Nephron (organoid): ENCODE results near the gene CALCB.

Experiments
- H3K27ac Mint-ChIP-seq, 3 experiments: 2 replicates each; pipeline ENCODE4 v1.8.0; 2020; ENCODE audit warnings: mixed read lengths in 3 of 3, mild to moderate bottlenecking in 2 of 3, moderate library complexity in 1 of 3
- H3K27me3 Mint-ChIP-seq: 2 replicates; pipeline ENCODE4 v1.8.0; 2021; ENCODE audit warnings: low read depth, mild to moderate bottlenecking, moderate library complexity, mixed read lengths
- H3K36me3 Mint-ChIP-seq: 2 replicates; pipeline ENCODE4 v1.8.0; 2020; ENCODE audit warnings: low read depth, mixed read lengths
- H3K4me1 Mint-ChIP-seq: 2 replicates; pipeline ENCODE4 v1.8.0; 2020; ENCODE audit warnings: mixed read lengths
- H3K4me3 Mint-ChIP-seq, 3 experiments: 2 replicates each; pipeline ENCODE4 v1.8.0; 2020; ENCODE audit warnings: mild to moderate bottlenecking in 3 of 3, mixed read lengths in 3 of 3, moderate library complexity in 2 of 3
- H3K9me3 Mint-ChIP-seq: 2 replicates; pipeline ENCODE4 v1.8.0; 2020; ENCODE audit warnings: mixed read lengths
- CTCF ChIP-seq, 3 experiments: fragments of 200-600 bp; sonication (generic); IDR thresholded peaks; one replicate each; pipeline ENCODE4 v1.5.0; 2021; ENCODE audit warnings: antibody characterized with exemption in 3 of 3; ENCODE audit not compliant: unreplicated experiment in 3 of 3

CALCB gene

DNA sequence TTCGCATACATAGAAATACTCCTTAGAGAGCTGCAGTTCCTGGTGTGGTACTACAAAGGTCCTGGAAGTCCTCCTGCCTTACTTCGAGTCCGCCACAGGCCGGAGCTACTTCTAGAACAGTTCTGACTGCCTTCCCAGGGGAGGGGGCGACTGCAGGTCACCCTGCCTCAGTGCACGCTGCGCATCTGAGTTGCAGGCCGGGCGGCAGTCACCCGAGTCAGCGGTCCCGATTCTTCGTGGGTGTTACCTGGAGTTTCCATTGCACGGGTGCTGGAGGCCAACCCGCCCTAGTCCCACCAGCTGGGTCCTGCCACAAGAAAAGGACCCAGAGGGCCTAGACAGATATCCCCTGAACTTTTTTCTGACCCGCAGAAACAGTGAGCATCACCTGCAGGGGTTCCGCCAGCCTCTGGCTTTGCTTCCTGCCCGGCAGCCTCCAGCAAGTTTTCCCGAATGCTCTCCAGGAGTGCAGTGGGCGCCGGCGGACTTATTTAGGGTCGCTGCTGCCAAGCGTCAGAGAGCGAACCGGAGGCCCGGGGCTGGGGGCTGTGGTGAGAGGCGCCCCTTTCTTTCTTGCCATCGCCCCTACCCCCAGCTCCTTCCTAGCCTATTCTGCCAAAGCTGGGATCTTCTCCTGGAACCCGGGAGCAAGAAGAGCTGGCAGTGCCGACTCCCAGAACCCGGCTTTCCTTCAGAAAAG, 1.7 kb upstream of the CALCB start:
- peaks cover 18% of the 10 kb centered on the region for H3K27me3 Mint-ChIP-seq
- H3K4me3 Mint-ChIP-seq, result no peak overlapping the region
- no peaks in the 10 kb centered on the region for H3K4me1 Mint-ChIP-seq
- peaks cover 22% of the 10 kb centered on the region for H3K9me3 Mint-ChIP-seq
- H3K36me3 Mint-ChIP-seq, result peaks cover 7% of the 10 kb centered on the region
- TF ChIP-seq CTCF (IDR thresholded peaks at IDR 0.05; ENCODE audit: unreplicated experiment in 3 of 3), result no peak
- H3K27ac Mint-ChIP-seq, result no peak overlapping the region

DNA sequence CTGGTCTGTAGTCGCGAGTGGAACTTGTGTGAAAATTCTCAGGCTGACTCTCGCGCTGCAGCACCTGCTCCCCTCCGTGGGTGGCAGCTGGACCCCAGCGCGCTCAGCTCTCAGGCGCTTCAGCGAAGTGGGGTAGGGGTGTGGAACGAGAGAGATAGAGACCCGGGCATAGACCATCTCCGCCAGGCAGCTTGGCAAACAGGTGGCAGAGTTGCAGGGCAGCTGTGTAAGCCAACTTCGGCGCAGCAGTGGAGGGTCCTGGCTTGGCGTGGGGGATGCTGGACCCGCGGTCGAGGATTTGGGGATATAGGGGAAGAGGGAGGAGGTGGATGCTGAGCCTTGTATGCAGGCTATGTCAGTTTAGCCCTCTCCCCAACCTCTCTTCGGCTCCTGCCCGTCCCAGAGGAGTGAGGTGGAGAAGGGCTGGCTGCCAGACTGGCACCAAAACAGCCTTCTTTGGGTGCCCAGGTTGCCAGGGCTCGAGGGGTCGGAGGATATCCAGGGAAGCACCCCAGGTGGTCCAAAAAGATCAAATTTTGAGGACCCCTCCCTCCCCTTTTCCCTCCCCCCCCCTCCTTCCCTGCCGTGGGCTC, 746 bp upstream of the CALCB start:
- peaks cover 25% of the 10 kb centered on the region for H3K27me3 Mint-ChIP-seq
- no peak overlapping the region for H3K27ac Mint-ChIP-seq
- H3K36me3 Mint-ChIP-seq, result peaks cover 7% of the 10 kb centered on the region
- no peak overlapping the region for H3K4me3 Mint-ChIP-seq
- peaks cover 22% of the 10 kb centered on the region for H3K9me3 Mint-ChIP-seq
- no peaks in the 10 kb centered on the region for H3K4me1 Mint-ChIP-seq
- TF ChIP-seq CTCF (IDR thresholded peaks at IDR 0.05; ENCODE audit: unreplicated experiment in 3 of 3), result no peak

GRCh38 chr11:15074206-15075161, 1.1 kb downstream of the CALCB start:
- H3K36me3 Mint-ChIP-seq, result no peaks in the 10 kb centered on the region
- peak; percentile 77 to 83 (median 77) for TF ChIP-seq CTCF (IDR thresholded peaks at IDR 0.05; ENCODE audit: unreplicated experiment in 3 of 3)

DNA sequence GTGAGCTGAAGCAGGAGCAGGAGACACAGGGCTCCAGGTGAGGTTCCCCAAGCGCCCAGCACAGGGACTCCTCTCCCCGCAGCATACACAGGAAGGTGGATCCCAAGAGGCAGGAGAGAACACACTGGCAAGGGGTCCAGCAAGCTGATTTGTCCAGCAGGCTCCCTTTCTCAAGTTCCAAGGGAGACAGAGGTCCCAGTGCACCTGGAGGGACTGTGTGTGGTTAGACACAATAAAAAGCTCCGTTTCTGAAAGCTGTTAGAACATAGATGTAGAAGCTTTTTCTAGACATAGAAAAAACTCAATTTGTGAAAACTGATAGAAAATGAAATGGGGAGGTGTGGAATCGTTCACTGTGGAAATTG, 1.8 kb downstream of the CALCB start:
- H3K4me3 Mint-ChIP-seq, result no peak overlapping the region
- no peaks in the 10 kb centered on the region for H3K36me3 Mint-ChIP-seq
- TF ChIP-seq CTCF (IDR thresholded peaks at IDR 0.05; ENCODE audit: unreplicated experiment in 3 of 3), result peak in 1 of 3 experiments; percentile 1
- H3K27me3 Mint-ChIP-seq, result peaks cover 25% of the 10 kb centered on the region
- H3K4me1 Mint-ChIP-seq, result no peaks in the 10 kb centered on the region
- no peak overlapping the region for H3K27ac Mint-ChIP-seq
- peaks cover 7% of the 10 kb centered on the region for H3K9me3 Mint-ChIP-seq

More at GRCh38 chr11:15074206-15075161, 1.1 kb downstream of the CALCB start:
- Mint-ChIP-seq H3K27ac (no peak overlapping the region), H3K4me3 (no peak overlapping the region), H3K9me3 (peaks cover 10% of the 10 kb centered on the region), H3K4me1 (no peaks in the 10 kb centered on the region), H3K27me3 (peaks cover 25% of the 10 kb centered on the region)

DNA sequence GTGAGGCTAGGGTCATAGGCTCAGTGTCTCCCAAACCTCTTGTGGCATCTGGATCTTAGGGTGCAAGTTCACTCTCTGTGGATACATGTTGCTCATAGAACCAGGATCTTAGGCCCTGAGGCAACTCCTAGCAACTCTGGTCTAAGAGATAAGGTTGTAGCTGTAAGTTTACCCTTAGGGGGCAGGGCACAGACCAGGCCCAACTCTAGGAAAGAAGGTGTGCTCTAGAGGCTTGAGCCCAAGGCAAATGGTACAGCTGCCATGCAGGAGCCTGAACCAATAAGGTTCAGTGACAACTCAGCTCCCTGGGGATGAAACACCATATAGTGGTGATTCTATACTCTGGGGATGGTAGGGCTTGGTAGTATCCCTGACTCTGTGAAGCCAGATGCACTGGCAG, 17.8 kb downstream of the CALCB start:
- Mint-ChIP-seq H3K27ac (no peak overlapping the region), H3K9me3 (peaks cover 15% of the 10 kb centered on the region), H3K36me3 (no peaks in the 10 kb centered on the region), H3K4me3 (no peak overlapping the region), H3K4me1 (no peaks in the 10 kb centered on the region), H3K27me3 (peaks cover 3% of the 10 kb centered on the region)
- no peak for TF ChIP-seq CTCF (IDR thresholded peaks at IDR 0.05; ENCODE audit: unreplicated experiment in 3 of 3)
